D721Med (cell line): ENCODE data around the gene MAP2.

Experiments
- DNase-seq: peaks from one replicate; pipeline ENCODE4 v3.0.0; 2011; ENCODE audit warnings: low spot score; ENCODE audit not compliant: insufficient read length
- FAIRE-seq: peaks from 2 replicates; lab custom pipeline; 2011; peaks lifted over from hg19 to GRCh38; lab: Jason Lieb, UNC
- CTCF ChIP-seq: IDR thresholded peaks from 2 replicates; pipeline ENCODE4 v1.5.1; 2012; ENCODE audit warnings: mild to moderate bottlenecking, control low read depth; ENCODE audit not compliant: insufficient read depth; ENCODE audit errors: missing control alignments

Gene MAP2

GRCh38 chr2:209757163-209757562 lies 333.3 kb downstream of the MAP2 start:
- no peak for FAIRE-seq
- no peak for TF ChIP-seq CTCF
- DNase-seq, result no peak

DNA sequence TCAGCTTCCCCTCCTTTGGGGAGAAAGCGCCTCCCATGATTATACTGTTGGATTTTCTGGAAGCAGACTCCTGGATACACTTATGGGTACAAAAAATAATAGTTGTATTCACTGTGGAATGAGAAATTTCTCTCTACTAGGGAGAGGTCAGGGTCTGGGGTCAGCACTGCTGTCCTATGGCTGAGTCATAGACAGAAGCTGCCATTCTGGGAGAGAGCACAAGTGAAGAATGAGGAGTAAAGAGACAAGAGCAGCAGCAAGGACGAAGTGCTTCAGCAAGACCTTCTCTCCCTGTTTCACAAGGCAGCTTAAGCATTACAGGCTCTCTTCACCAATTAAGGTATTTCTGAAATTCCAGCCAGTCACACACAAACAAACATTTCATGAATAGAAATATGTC lies 337.7 kb downstream of the MAP2 start:
- TF ChIP-seq CTCF, result no peak
- DNase-seq, result no peak
- FAIRE-seq, result no peak

DNA sequence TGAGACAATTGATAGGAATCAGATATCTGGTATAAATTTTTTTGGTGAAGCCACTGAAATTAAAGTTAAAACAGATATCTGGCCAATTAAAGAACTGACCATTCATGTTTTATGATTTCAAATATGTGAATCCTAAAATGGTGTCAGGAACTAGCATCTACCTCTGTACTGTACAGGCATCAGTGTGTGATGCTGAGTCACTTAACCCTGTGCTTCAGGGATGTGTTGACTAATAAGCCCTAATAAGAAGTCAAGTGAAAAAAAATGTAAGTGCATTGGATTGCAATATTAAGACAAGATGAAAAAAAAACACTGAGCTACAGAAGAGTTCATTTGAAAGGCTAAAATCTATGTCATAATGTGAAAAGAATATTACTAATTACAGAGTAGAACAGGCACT lies 338.7 kb downstream of the MAP2 start:
- no peak for TF ChIP-seq CTCF
- DNase-seq (no peak), FAIRE-seq (no peak)

DNA sequence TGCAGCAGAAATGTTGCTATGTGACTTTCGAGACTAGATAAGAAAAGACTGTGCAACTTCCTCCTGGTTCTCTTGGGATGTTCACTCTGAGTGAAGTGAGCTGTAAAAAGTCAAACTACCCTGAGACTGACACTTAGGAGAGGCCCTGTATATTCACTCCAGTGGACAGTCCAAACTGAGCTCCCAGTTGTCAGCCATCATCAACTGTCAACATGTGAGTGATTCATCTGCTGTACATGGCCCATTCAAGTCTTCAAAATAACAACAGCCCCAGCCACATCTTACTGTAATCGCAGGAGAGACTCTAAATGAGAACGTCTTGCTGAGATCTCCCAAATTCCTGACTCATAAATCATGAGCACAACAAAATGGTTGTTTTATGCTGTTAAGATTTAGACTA lies 339.3 kb downstream of the MAP2 start:
- no peak for TF ChIP-seq CTCF
- DNase-seq (no peak), FAIRE-seq (no peak)

GRCh38 chr2:209766613-209767012 lies 342.8 kb downstream of the MAP2 start:
- DNase-seq (no peak), FAIRE-seq (no peak)
- no peak for TF ChIP-seq CTCF

DNA sequence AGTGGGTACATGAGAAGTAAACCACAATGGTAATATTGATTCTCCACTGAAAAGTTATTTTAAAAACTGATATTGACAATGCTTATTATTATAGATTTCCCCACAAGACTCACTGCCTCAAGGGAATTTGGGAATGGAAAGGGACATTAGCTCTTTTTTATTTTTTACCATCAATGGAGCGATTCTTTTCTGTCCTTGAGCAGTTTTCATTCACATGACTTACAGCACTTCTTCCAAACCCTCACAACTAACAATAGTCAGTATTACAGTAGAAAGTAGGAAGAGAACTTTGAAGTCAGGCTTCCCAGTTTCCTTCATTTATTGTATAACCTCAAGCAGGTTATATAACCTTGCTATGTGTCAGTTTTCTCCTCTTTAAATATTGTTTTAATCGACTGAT lies 343.5 kb downstream of the MAP2 start:
- TF ChIP-seq CTCF, result no peak
- no peak for FAIRE-seq
- DNase-seq, result no peak

- FAIRE-seq, result no peak
- no peak for TF ChIP-seq CTCF
- DNase-seq, result no peak
Measured at GRCh38 chr2:209768557-209768956, 344.7 kb downstream of the MAP2 start.
